NCI-H2171 (cell line): ENCODE results near the gene SLCO3A1.

Source experiments
- DNase-seq: peaks from one replicate; lab custom pipeline; 2025; lab: John Stamatoyannopoulos, UW

Gene SLCO3A1

DNA sequence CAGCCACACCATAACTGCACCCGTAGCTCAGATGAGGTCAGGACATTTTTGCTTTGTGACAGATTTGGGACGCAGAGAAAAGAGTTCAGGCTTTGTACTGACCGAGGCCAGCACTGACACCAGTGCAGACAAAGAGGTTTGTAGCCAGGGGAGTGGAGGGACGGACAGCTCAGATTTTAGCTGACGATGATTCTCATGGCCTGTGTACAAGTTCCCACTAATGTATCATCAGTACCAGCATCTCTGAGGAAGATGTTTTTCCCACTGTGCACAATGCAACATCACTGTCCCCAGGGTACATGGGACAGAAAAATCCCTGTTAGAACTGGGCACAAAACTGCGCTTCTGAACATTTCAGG, 112.7 kb downstream of the SLCO3A1 start:
- no peak for DNase-seq

DNA sequence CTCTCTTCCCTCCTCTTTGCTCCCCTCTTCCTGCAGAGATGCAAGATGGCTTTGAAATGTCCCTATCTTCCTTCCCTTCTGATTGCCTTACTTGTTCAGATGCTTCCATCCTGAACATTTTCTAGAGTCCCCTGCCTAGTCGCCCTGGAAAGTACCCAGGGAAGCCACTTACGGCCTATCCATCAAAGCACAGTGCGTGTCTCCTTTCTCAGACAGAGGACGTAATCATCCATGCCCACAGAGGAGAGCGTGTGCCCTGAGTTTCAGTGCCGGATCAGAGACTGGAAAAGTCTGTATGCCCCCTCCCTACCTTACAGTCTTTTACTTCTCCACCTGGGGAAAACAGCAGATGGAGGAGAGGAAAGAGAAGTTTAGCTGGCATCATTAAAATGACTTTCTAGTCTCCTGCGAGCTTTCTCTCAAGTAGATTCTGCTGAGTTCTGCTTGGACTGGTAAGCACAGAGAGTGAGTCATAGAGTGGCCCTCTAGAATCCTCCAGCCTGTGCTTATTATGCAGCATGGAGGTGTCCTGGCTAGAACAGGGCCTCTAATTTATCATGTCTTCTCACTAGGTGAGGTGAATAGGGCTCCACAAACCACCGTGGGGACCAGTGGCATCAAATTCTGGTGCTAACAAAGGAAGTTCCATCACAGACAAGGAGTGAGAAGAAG, 114.6 kb downstream of the SLCO3A1 start:
- DNase-seq, result no peak

DNA sequence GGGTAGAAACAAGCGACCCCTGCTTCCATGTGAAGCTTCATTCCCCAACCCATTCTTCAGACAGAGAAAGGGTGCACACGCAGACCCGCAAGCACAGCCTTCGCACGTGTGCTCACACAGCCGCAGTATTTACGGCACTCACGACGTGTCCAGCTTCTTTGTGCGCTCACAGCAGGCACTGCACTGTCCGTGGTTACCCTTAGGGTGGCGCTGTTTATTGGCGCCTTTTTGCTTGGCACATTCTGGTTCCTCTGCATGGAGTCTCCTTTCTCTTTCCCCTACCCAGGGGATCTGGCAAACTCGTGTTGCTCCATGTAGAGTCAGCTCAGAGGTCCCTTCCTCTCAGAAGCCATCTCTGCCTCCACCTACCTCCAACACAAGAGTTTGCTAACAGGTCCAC, 115.1 kb downstream of the SLCO3A1 start:
- no peak for DNase-seq

DNA sequence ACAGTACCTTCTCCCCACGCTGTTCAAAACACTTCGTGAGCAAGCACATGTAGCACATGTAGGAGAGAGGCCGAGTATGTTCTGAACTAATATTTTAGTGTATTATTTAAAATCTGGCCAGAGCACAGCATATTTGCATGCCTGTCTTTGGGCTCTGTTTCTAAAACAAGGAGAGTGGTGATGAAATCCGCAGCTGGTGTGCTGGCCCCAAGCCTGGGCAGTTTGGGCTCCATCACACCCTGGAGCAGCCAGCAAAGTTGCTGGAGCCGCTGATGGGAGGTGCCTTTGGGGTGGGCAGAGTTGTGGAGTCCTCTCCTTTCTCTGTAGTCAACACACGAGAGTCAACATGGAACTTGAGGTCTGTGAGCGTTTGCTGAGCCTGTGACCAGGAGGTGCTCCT, 116.6 kb downstream of the SLCO3A1 start:
- no peak for DNase-seq

DNA sequence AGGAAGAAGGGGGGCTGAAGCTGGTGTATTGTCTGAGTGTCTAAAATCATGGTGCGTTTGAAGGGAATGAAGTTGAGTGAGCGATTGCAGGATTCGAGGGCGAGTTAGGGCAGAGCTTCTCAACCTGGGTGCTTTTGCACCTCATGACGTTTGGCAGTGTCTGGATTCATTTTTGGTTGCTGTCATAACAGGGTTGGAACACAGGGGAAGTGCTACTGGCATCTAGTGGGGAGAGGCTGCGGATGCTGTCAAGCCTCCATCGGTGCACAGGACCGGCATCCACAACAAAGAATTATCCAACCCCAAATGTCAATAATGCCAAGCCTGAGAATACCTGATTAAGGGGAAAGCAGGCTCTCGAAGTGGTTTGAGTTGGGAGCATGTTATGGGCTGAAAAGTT, 120.0 kb downstream of the SLCO3A1 start:
- no peak for DNase-seq

DNA sequence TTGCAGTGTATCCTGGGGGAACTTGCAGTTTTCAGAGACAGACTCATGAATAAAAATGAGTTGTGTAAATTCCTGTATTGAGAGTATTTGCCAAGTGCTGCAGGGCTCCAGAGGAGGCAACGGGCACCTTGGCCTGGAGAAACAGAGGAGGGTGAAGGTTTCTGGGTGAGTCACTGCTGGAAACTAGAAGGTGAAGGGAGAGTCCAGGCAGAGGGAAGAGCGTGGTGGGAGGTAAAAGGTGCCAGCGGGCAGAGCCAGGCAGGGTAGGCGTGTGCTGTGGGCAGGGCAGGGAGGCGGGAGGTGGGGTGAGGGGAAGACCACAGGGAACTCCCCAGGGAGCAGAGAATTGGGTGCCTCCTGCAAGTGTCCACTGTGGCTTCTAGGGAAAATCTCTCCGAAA, 120.8 kb downstream of the SLCO3A1 start:
- DNase-seq, result no peak

DNA sequence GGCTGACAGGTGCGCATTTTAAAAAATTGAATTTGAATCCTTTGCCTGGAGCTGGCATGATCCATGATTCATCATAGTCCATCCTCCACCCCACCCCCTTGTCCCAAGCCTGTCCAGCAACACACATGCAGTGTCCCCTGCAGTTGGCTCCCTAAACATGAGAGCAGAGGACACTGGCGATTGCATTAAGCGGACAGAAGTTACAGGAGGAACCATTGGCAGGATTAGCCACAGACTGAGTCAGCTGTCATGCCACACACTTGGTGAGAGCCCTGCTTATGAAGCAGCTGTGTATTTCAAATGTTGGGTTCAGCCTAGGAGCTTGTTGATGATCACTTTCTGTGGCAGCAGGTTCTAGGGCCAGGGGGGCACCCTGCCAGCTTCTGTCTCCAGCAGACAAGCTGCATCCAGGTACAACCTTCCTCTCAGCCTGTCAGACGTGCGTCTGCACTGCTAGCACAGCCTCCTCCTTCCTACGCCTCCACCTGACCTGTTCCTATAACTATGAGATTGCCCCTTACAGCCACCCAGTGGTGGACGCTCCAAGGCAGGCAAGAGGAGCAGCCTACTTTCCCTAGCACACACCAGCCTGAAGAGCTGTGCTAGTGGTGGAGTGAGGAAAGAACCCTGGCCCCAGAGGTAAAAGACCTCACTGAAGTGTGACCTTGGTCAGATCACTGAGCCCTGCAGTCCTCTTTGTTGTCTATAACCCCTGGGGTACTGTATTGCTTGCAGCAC, 121.9 kb downstream of the SLCO3A1 start:
- DNase-seq, result no peak

DNA sequence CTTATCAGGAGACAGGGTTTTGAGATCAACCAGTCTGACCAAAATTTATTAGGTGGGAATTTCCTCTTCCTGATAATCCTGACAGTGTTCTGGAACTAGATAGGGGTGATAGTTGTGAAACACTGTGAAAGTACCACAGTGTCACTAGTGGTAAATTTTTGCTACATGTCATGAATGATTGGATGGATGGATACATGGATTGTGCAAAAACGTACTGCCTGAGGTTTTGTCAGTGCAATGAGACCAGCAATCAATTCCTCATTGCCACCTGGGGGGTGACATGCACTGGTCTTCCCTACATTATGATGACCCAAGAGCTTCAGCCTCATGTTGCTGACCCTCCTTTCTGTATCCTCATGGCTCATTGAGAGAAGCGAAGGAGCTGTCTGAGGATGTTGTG, 123.5 kb downstream of the SLCO3A1 start:
- no peak for DNase-seq

DNA sequence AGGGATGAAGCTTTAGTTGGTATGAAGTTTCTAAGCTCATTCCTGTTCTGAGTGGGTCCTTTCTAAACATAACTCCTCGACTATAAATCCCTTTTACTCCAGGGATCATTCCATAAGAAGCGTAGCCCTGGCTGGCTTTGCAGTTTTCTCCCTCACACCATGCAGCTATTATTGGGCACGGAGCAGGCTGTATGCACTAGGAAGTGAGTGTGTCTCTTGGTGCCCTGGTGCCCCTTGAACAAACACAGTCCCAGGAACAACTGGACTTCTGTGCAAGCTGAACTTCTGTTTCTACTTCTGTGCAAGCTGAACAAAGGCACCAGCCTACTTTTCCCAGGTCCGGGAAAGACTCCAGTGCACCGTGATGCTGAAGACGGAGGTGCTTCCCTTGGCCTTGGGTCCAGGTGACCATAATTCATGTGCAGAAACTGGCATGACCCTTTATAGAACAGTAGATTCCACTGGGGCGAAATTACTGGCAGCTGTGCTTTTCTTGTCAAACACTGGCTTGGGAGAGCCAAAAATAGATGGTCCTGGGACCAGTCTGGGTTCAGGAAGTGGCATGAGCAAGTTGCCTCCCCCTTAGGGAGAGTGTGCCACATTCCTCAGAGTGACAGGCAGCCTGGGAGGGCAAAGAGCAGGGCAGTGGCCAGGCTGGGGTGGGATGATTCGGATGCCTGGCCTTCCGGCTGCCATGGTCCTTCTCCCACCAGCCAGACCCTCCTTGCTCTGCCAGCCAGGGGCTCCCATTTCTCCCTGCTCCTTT, 127.2 kb downstream of the SLCO3A1 start:
- DNase-seq, result no peak

DNA sequence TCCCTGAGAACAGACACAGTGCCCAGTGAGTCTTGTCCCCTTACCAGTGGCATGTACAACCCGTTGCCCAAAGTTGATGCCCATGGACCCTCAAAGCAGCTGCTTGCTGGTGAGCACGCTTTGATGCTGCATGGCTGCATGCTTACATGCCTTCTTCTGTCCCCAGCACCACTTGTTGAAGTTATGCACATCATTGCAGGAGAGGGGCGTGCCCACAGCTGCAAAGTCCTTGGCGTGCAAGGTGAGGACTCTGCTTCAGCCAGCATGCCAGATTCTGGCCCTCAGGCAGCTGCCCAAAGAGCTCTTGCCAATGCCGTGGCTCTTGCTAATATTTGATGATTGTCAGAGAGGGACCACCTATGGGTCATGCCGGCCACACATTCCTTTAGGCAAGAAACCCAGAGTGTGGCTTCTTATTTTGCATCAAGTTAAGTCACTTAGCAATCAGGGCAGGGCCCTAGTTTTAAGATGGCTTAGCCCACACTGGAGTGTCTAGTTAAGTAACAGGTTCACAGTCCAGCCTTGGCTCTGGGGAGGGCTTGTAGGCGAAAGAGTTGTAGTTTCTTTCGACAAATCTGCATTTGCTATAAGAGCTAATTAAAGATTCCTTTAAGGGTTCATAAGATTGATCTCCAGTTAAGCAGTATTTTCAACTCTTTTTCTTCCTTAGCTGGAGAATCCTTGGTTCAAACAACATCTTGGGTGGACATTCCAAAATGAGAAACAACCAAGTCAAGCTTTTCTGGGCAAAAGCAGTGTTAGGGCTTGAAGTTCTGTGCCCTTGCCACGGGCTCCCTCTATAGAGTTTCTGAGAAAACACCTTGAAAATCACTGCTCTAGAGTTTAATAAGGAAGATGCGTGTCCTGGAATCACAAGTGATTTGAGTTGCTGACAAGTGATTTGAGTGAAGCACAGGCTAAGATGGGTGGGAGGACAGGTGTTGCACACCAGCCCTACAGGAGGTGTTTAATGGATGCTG, 128.6 kb downstream of the SLCO3A1 start:
- no peak for DNase-seq

DNA sequence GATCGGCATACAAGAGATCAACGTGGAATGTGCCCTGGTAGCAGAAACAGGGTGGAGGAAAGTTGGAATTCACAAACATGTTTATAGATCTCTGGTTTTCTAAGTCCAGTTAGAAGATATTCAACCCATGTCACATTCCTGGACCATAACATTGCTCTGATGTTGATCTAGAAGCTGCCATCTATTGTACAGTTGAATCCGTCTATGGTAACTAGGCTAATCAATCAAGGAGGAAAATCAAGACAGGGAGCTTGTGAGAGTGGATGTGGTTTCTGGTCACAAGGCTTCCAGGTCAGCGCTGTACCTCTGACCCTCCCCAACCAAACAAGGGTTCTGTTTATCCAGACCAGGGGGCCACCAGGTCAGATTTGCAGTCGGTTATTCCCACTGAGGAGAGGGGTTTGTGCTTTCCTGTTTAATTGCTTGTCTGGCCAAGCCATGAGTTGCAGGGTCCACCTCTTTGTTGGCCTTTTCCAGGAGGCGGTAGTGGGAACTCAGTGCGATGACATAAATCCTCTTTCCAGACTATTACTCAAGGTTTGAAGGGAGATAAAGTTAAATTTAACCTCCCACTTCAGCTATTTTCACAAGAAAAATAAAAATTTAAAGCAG, 130.3 kb downstream of the SLCO3A1 start:
- no peak for DNase-seq

DNA sequence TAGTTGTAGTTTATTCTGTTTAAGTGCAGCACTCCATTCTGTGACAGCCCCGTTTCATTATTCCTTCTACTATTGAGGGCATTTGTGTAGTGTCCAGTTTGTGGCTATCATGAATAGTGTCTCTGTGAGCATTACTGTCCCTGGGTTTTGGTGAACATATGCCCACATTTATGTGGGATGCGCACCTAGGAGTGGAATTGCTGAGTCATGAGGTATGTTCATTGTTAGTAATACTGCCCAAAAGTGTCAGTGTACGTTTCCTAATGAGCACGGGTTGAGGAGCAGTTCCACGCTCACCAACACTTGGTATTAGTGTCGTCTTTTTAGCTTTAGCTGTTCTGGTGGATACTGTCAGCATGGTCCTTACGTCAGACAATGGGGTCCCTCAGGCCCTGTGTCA, 131.8 kb downstream of the SLCO3A1 start:
- DNase-seq, result no peak

DNA sequence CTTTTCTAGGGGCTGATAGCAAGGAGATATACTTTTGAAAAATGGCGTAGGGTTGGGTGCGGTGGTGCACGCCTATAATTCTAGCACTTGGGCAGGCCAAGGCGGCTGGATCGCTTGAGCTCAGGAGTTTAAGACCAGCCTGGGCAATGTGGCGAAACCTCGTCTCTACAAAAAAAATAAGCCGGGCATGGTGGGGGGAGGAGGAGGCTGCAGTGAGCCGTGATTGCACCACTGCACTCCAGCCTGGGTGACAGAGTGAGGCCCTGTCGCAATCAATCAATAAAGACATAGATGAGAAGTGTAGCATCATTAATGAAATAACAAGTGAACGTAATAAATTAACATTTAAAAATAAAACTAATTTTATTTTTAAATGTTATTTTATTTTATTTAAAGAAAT, 134.6 kb downstream of the SLCO3A1 start:
- no peak for DNase-seq

DNA sequence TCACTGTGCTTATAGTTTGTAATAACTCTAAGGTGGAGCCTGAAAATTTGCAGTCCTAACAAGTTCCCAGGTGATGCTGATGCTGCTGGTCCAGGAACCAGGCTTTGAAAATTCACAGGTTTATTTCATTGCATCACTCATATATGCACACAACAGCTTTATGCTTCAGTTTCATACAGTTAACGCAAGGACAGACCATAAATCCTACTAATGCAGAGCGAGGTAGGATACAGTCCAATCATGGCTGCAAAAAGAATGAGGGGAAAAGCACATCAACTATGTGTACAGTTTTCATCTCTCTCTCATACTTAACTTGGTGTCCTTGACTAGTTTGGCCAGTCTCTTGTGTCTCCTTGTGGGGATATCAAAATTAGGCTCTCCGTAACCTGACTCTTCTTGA, 135.1 kb downstream of the SLCO3A1 start:
- no peak for DNase-seq

DNA sequence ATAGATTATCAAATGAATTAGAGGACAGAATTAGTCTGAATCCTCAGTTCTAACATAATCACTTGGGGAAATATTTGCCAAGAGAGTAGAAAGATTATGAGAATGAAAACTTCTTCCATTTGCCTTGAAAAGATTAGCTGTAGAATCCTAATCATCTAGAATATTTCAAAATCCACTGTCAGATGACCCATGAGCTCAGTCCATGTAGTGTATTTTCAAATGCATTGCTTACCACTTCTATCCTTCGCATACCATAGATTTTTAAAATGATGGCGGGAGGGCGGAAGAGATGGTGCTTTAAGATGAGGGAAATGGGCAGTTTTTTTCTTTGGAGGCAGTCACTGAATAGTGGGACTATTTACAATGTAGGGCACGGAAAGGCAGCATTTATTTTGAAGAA, 136.3 kb downstream of the SLCO3A1 start:
- no peak for DNase-seq

DNA sequence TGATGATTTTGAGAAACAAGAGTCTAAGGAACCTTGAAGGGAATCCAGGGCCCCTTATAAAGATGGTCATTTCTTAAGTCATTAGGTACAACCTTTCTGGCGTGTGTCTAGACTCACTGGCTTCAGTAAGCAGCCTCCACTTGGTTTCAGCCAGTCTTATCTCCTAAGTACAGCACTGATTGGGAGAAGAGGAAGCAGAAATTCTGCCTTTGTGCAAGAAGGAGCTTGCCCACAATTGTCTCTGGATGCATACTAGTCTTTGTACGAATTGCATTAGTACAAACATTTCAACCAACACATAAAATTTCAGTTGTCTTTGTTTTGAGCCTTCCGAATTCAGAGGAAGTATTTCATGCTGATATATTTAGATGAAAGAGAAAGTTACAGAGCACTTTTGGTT, 139.4 kb downstream of the SLCO3A1 start:
- no peak for DNase-seq

DNA sequence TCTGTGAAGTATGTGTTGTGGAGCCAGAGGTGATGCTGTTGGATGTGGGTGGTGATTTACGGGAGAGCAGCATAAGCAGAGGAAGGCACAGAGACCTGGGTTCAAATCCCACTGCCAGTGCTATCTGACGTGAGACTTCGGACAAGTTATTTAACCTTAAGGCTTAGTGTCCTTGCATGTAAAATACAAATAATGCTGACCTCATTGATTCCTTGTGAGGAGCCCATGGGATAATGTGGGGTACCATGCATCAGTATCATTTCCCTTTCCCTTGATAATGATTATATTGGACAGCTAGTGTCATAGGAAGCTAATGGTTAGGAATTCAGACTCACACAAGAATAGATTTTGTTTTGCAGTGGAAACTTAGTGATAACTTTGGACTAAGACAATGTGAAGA, 141.6 kb downstream of the SLCO3A1 start:
- DNase-seq, result no peak

DNA sequence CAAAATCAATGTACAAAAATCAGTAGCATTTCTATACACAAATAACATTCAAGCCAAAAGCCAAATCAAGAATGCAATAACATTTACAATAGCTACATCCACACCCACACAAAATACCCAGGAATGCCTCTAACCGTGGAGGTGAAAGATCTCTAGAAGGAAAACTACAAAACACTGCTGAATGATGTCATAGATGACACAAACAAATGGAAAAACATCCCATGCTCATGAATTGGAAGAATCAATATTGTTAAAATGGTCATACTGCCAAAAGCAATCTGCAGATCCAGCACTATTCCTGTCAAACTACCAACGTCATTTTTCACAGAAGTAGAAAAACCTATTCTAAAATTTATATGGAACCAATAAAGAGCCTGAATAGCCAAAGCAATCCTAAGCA, 143.7 kb downstream of the SLCO3A1 start:
- no peak for DNase-seq

DNA sequence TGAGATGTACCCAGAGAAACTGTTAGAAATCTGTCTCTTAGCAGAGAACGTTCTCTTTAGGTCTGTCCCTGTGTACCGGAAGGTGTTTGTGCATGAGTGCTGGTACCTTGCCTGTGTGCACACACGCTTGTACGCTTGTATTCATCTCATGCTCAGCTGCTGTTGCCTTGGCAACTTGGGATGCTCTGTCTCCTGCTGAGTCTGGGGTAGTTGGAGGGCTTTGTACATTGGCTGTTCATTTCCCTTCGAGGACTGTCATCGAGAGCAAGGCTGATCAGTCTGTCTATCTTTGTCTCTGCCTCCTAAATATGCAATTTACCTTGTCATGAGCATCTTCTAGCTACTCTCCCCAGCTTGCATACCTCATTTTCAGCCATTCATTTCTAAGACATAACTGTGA, 147.2 kb downstream of the SLCO3A1 start:
- no peak for DNase-seq

DNA sequence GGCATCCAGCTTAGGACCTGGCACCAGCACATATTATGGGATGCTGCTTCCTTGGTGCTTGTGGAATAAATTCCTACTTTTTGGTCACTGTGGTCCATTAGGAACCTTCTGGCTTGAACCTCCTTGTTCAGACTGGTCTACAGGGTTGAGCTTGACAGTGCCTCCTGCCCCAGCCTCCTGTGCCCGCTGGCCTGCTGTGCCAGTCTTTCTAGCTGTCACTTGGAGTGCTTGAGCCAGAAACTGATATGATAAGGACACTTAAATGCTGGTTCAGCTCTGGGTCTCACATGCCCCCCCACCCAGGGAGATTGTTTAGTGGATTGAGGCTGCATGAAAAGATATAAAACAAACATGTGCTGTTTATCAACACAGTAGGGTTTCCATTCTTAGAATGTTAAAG, 147.8 kb downstream of the SLCO3A1 start:
- no peak for DNase-seq

DNA sequence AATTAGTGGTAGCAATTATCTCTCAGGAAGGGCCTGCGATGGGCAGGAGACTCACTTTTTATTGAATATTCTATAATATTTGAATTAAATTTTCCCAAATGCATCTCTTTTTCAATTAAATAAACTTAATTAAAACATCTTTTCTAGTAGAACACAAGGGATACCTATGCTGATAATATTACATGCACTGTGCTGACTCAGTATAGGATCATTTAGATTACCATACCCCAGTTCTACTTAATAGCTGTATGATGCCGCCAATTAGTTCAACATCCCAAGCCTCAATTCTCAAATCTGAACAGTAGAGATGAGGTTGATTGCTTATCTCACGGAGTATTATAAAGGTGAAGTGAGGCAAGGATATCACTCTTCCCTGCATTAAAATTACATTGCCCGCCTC, 149.2 kb downstream of the SLCO3A1 start:
- no peak for DNase-seq
